K562 (cell line): ENCODE data around the gene KCP. TPM values are rescaled to one million over a fixed set of nuclear protein-coding genes. Genes with fewer than 3 reads are reported as not detected.
A peak's percentile ranks its signal among the peaks of the same experiment; 100 is the strongest.

Experiments used
- E2F5 ChIP-seq: sonication (generic); formaldehyde crosslinking; IDR thresholded peaks from 2 replicates; pipeline ENCODE4 v1.8.0; 2022; ENCODE audit warnings: mild to moderate bottlenecking, missing genetic modification reagents
- FOXK2 ChIP-seq, 2 experiments: fragments of 450-650 bp; IDR thresholded peaks in 1 of 2; conservative IDR thresholded peaks in 1 of 2; 2 replicates each; pipeline ENCODE4 v1.6.1; 2016; ENCODE audit warnings: low read depth in 2 of 2, mild to moderate bottlenecking in 1 of 2
- HDAC8 ChIP-seq: fragments of 450-650 bp; IDR thresholded peaks from 2 replicates; pipeline ENCODE4 v1.6.1; 2016; ENCODE audit warnings: mild to moderate bottlenecking, missing genetic modification characterization, moderate library complexity, missing compliant biosample characterization
- HNRNPK ChIP-seq: fragments of 200-400 bp; formaldehyde crosslinking; IDR thresholded peaks from one replicate; pipeline ENCODE4 v1.6.1; 2018; ENCODE audit warnings: mild to moderate bottlenecking, low read depth, low read length; ENCODE audit not compliant: poor library complexity, severe bottlenecking
- HOMEZ ChIP-seq: fragments of 250-450 bp; sonication (Bioruptor Pico); IDR thresholded peaks from 2 replicates; pipeline ENCODE4 v1.4.0; 2020; ENCODE audit warnings: mild to moderate bottlenecking, moderate library complexity
- L3MBTL2 ChIP-seq: fragments of 450-650 bp; IDR thresholded peaks from 2 replicates; pipeline ENCODE4 v1.6.1; 2016; ENCODE audit warnings: mild to moderate bottlenecking, moderate library complexity
- MAFF ChIP-seq: IDR thresholded peaks from 2 replicates; pipeline ENCODE4 v1.6.1; 2012; ENCODE audit warnings: low read length, improper control_type of control experiment
- MAFK ChIP-seq: IDR thresholded peaks from 2 replicates; pipeline ENCODE4 v1.6.1; 2011; ENCODE audit warnings: low read length, improper control_type of control experiment
- POLR3A ChIP-seq: IDR thresholded peaks from 2 replicates; pipeline ENCODE4 v1.6.1; 2011; ENCODE audit warnings: borderline replicate concordance, mild to moderate bottlenecking, moderate library complexity; ENCODE audit not compliant: insufficient read length, insufficient read depth; ENCODE audit errors: extremely low read depth
- PREB ChIP-seq: sonication (generic); formaldehyde crosslinking; IDR thresholded peaks from 2 replicates; pipeline ENCODE4 v1.8.1; 2023; ENCODE audit warnings: mild to moderate bottlenecking, missing genetic modification reagents
- SIX5 ChIP-seq, 2 experiments: IDR thresholded peaks; 2 replicates each; pipeline ENCODE4 v1.6.1; 2011; ENCODE audit warnings: low read length in 2 of 2, borderline replicate concordance in 1 of 2, low read depth in 1 of 2, mild to moderate bottlenecking in 1 of 2, moderate library complexity in 1 of 2; ENCODE audit not compliant: insufficient read depth in 1 of 2
- SMARCE1 ChIP-seq: fragments of 450-650 bp; IDR thresholded peaks from 2 replicates; pipeline ENCODE4 v1.7.1; 2016; ENCODE audit warnings: mild to moderate bottlenecking
- TEAD1 ChIP-seq, 2 experiments: fragments of 450-650 bp in 1 of 2; sonication (generic) in 1 of 2; formaldehyde crosslinking; IDR thresholded peaks; 2 replicates each; pipeline versions ENCODE4 v1.4.0 to v1.8.0; 2020 to 2022; ENCODE audit warnings: mild to moderate bottlenecking in 2 of 2, missing genetic modification reagents in 1 of 2
- TFAM ChIP-seq: fragments of 250-450 bp; sonication (Bioruptor Pico); conservative IDR thresholded peaks from 2 replicates; pipeline ENCODE4 v1.5.0; 2021; ENCODE audit warnings: mild to moderate bottlenecking, moderate library complexity
- ZKSCAN3 ChIP-seq: fragments of 250-450 bp; sonication (Bioruptor Pico); IDR thresholded peaks from 2 replicates; pipeline ENCODE4 v1.4.0; 2020
- ZNF134 ChIP-seq: fragments of 250-450 bp; sonication (Bioruptor Pico); conservative IDR thresholded peaks from 2 replicates; pipeline ENCODE4 v1.4.0; 2020
- ZNF696 ChIP-seq: fragments of 250-450 bp; sonication (Bioruptor Pico); conservative IDR thresholded peaks from 2 replicates; pipeline ENCODE4 v1.4.0; 2020; ENCODE audit warnings: mild to moderate bottlenecking, moderate library complexity
- polyA plus RNA-seq, 8 experiments: library from polyadenylated mRNA; depleted of rRNA in 4 of 8; stranded (reverse) in 5 of 8; unstranded in 3 of 8; fragments of >200 nt; fragmentation: Nextera tagmentation in 2 of 8; fragmentation: Illumina TruSeq in 1 of 8; extraction: Ambion mirVana in 2 of 8; extraction: Trizol in 1 of 8; gene quantifications; 2 replicates each; pipeline versions ENCODE4 v1.2.1 to v1.2.3, GENCODE V29; 2011 to 2014; ENCODE audit warnings: inconsistent platforms in 1 of 8, missing spikeins in 1 of 8
- total RNA-seq, 7 experiments: library from RNA; depleted of rRNA in 6 of 7; stranded (reverse); fragments of >200 nt in 6 of 7; fragmentation: Illumina TruSeq in 2 of 7; extraction: Trizol in 2 of 7; gene quantifications; 2 replicates each; pipeline versions ENCODE4 v1.2.1 to v1.2.3, GENCODE V29; 2011 to 2021; ENCODE audit warnings: low replicate concordance in 1 of 7
- TF ChIP-seq, protein P1 (sequence below), 2 experiments: fragments of 200-800 bp in 1 of 2; sonication (Bioruptor generic) in 1 of 2; sonication (generic) in 1 of 2; formaldehyde crosslinking in 1 of 2; IDR thresholded peaks in 1 of 2; conservative IDR thresholded peaks in 1 of 2; 2 replicates each; pipeline versions ENCODE4 v1.5.0 to v1.6.1; 2016 to 2020; ENCODE audit warnings: missing compliant biosample characterization in 1 of 2, missing genetic modification characterization in 1 of 2, missing genetic modification reagents in 1 of 2
- TF ChIP-seq, protein P2 (sequence below): fragments of 250-450 bp; sonication (Bioruptor Pico); IDR thresholded peaks from 2 replicates; pipeline ENCODE4 v1.5.0; 2020; ENCODE audit warnings: mild to moderate bottlenecking

KCP gene
- total and polyA plus RNA-seq, 9 of the 15 experiments (the other 6 are each of a cell fraction or from before 2014, with no cell fraction given): 0.06 to 0.17 (median 0.12) TPM; not detected in 3

DNA sequence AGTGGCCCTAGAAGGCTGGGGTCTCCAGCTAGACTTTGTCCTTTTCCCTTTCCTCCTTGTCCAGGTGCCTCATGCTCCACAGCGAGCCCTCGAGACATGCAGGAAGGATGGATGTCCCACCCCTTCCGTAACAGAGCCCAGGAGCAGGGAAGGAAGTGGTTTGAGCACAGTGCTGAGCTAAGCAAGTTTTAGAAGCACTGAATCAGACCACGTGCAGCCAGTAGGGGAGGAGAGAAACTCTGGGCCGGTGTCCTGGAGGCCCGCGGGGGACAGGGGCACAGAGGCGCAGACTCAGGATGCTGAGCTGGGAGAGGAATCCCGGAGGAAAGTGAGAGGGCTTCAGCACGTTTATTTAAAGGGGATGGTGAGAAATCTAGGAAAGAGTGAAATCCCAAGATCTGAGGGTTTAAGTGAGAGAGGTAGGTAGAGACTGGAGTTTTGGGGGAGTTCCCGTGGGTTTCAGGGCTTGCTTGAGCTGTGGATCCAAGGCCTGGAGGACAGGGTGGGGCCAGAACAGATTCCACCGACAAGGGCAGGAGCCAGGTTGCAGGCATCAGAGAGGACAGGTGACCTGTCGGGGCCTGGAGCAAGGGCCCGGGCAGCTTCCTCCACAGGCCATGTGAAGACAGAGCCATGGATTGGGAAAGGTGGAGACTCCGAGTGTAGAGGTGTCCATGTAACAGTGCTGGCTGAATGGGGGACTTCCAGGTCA is 22.8 kb upstream of the KCP start (continued):
- TF ChIP-seq MAFK: peak; percentile 88
- no peak for TF ChIP-seq HOMEZ (CRISPR knock-in tag)
- no peak for TF ChIP-seq HDAC8 (tag)
- TF ChIP-seq SMARCE1: no peak
- no peak for TF ChIP-seq SIX5 (IDR thresholded peaks at IDR 0.05; ENCODE audit: borderline replicate concordance in 1 of 2, insufficient read depth in 1 of 2, low read depth in 1 of 2, low read length in 2 of 2)
- no peak for TF ChIP-seq ZKSCAN3 (CRISPR knock-in tag)
- TF ChIP-seq, protein P1, sequence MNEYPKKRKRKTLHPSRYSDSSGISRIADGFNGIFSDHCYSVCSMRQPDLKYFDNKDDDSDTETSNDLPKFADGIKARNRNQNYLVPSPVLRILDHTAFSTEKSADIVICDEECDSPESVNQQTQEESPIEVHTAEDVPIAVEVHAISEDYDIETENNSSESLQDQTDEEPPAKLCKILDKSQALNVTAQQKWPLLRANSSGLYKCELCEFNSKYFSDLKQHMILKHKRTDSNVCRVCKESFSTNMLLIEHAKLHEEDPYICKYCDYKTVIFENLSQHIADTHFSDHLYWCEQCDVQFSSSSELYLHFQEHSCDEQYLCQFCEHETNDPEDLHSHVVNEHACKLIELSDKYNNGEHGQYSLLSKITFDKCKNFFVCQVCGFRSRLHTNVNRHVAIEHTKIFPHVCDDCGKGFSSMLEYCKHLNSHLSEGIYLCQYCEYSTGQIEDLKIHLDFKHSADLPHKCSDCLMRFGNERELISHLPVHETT (CRISPR knock-in tag; conservative IDR thresholded peaks at IDR 0.05 in 1 of 2, IDR thresholded peaks at IDR 0.05 in 1 of 2): no peak
- TF ChIP-seq TEAD1 (CRISPR knock-in tag; IDR thresholded peaks at IDR 0.05): no peak
- no peak for TF ChIP-seq E2F5
- TF ChIP-seq PREB (CRISPR knock-in tag): no peak
- peak; percentile 40; the same call in 1 of the 2 replicates for TF ChIP-seq L3MBTL2
- no peak for TF ChIP-seq POLR3A
- TF ChIP-seq ZNF696 (CRISPR knock-in tag): no peak
- peak; percentile 80 for TF ChIP-seq MAFF
- no peak for TF ChIP-seq FOXK2 (conservative IDR thresholded peaks at IDR 0.05 in 1 of 2, IDR thresholded peaks at IDR 0.05 in 1 of 2; ENCODE audit: low read depth in 2 of 2)
- no peak for TF ChIP-seq HNRNPK
- no peak for TF ChIP-seq TFAM (CRISPR knock-in tag)
- TF ChIP-seq, protein P2, sequence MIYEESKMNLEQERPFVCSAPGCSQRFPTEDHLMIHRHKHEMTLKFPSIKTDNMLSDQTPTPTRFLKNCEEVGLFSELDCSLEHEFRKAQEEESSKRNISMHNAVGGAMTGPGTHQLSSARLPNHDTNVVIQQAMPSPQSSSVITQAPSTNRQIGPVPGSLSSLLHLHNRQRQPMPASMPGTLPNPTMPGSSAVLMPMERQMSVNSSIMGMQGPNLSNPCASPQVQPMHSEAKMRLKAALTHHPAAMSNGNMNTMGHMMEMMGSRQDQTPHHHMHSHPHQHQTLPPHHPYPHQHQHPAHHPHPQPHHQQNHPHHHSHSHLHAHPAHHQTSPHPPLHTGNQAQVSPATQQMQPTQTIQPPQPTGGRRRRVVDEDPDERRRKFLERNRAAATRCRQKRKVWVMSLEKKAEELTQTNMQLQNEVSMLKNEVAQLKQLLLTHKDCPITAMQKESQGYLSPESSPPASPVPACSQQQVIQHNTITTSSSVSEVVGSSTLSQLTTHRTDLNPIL: no peak
- TF ChIP-seq ZNF134: no peak
